ENCODE data around the gene LRRC47.

DNA sequence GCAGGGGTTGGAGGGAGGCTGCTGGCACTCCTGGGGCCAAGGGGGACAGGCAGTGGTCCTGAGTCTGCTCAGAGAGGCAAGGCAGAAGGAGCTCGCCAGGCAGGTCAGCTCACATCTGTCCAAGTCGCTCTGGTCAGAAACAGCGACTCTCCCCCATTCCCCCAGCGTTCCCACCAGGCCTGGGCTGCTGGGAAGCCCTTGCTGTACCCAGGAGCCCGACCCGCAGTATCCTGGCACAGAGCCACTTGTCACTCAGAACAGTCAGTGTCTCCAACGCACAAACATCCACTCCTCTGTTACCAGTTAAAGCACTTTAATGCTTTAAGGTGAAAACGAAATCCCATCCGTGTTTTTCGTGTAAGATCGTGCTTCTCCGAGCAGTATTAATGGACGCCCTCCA lies 60.6 kb downstream of the LRRC47 start:
- TF ChIP-seq, protein P1, sequence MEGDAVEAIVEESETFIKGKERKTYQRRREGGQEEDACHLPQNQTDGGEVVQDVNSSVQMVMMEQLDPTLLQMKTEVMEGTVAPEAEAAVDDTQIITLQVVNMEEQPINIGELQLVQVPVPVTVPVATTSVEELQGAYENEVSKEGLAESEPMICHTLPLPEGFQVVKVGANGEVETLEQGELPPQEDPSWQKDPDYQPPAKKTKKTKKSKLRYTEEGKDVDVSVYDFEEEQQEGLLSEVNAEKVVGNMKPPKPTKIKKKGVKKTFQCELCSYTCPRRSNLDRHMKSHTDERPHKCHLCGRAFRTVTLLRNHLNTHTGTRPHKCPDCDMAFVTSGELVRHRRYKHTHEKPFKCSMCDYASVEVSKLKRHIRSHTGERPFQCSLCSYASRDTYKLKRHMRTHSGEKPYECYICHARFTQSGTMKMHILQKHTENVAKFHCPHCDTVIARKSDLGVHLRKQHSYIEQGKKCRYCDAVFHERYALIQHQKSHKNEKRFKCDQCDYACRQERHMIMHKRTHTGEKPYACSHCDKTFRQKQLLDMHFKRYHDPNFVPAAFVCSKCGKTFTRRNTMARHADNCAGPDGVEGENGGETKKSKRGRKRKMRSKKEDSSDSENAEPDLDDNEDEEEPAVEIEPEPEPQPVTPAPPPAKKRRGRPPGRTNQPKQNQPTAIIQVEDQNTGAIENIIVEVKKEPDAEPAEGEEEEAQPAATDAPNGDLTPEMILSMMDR (IDR thresholded peaks at IDR 0.05; ENCODE audit: low read depth, low read length, poor library complexity, severe bottlenecking): no peak
- TF ChIP-seq EZH2phosphoT487 (IDR thresholded peaks at IDR 0.05; ENCODE audit: borderline replicate concordance, low read length): no peak

All from DOHH2 (cell line).